Fibroblast of the aortic adventitia (primary cell): ENCODE results near the gene PRTFDC1. TPM values are rescaled to one million over a fixed set of nuclear protein-coding genes. Genes with fewer than 3 reads are reported as not detected.

Experiments used
- DNase-seq: peaks from one replicate; pipeline ENCODE4 v3.0.0-alpha.2; 2010; ENCODE audit warnings: low read depth
- H3K4me3 ChIP-seq: 2 replicates; pipeline ENCODE4 v1.5.1; 2011; ENCODE audit warnings: low read depth, mild to moderate bottlenecking, control low read depth, low read length, moderate library complexity
- total RNA-seq: library from RNA; depleted of rRNA; stranded (reverse); fragments of >200 nt; gene quantifications from 2 replicates; pipeline ENCODE4 v1.2.3, GENCODE V29; 2012; ENCODE audit warnings: low replicate concordance
- TF ChIP-seq, protein P1 (sequence below): IDR thresholded peaks from 2 replicates; pipeline ENCODE4 v1.5.1; 2011; ENCODE audit warnings: mild to moderate bottlenecking, low read length, control low read depth, inconsistent platforms; ENCODE audit not compliant: insufficient read depth

Gene PRTFDC1
- total RNA-seq, 1 donor, result 39.6 TPM

DNA sequence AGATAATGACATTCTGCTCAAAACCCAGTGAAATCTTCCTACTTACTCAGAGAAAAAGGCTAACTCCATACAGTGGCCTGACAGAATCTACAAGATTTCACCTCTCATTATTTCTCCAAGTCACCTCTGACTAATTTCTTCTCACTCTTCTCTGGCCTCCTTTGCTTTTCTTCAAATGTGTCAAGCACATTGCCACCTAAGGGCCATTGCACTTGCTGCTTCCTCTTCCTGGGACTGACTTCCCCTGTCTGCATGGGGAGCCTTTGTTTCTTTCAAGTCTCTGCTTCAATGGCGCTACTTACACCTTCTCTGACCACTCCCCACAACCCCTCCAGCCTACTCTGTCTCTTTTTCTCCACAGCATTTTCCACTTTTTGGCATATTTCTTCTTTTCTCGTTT lies 36.0 kb downstream of the PRTFDC1 start:
- no peak overlapping the region for H3K4me3 ChIP-seq
- DNase-seq, result no peak
- TF ChIP-seq, protein P1, sequence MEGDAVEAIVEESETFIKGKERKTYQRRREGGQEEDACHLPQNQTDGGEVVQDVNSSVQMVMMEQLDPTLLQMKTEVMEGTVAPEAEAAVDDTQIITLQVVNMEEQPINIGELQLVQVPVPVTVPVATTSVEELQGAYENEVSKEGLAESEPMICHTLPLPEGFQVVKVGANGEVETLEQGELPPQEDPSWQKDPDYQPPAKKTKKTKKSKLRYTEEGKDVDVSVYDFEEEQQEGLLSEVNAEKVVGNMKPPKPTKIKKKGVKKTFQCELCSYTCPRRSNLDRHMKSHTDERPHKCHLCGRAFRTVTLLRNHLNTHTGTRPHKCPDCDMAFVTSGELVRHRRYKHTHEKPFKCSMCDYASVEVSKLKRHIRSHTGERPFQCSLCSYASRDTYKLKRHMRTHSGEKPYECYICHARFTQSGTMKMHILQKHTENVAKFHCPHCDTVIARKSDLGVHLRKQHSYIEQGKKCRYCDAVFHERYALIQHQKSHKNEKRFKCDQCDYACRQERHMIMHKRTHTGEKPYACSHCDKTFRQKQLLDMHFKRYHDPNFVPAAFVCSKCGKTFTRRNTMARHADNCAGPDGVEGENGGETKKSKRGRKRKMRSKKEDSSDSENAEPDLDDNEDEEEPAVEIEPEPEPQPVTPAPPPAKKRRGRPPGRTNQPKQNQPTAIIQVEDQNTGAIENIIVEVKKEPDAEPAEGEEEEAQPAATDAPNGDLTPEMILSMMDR, result no peak

DNA sequence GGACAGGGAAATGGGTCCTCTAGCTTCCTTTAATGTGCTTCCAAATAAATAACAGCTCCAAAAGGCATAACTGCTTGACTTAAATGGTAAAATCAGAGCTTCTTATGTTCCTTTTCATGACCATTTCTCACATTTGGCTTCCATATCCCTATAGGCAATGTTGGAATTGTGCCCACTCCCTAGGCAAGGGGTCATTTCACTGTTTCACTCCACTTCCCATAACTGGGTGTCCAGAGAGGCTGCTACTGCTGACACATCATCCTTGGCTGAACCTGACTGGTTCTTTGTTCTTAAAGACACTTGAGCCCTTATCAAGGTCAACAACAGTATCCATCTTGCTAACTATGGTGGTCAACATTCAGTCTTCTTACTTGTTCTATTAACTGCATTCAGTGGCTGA lies 37.1 kb downstream of the PRTFDC1 start:
- no peak overlapping the region for H3K4me3 ChIP-seq
- DNase-seq, result no peak
- TF ChIP-seq, protein P1, result no peak

DNA sequence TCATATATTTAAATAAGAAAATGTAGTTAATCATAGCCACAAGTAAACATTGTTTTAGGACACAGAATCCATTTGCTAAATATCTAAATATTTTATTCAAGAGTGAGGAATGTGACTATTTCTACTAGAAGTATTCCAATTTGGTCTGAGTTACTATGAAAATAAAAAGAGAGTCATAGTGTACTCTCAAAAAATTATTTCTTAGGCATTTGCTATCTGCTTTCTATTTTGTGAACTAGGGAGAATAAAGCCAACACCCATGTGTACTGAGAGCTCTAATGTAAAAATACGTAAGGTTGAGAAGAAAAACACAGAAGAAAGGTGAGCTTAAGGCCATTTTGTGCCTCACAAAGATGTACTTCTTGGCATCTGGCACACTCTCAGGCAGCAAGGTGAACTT lies 38.3 kb downstream of the PRTFDC1 start:
- TF ChIP-seq, protein P1, result no peak
- H3K4me3 ChIP-seq, result no peak overlapping the region
- no peak for DNase-seq

DNA sequence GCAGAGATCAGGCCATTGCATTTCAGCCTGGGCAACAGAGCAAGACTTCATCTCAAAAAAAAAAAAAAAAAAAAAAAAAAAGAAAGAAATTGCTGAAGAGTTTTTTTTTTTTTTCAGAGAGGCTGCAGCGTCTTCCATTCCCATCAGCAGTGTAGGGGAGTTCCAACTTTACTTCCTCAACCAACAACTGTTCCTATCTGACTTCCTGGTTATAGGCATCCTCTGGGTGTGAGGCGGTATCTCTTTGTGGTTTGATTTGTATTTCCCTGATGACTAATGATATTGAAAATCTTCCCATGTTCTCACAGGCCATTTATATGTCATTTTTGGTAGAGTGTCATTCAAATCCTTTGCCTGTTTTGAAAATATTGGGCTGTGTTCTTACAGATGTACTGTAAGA lies 40.2 kb downstream of the PRTFDC1 start:
- DNase-seq, result peak; percentile 60
- TF ChIP-seq, protein P1, result no peak
- H3K4me3 ChIP-seq, result no peak overlapping the region

DNA sequence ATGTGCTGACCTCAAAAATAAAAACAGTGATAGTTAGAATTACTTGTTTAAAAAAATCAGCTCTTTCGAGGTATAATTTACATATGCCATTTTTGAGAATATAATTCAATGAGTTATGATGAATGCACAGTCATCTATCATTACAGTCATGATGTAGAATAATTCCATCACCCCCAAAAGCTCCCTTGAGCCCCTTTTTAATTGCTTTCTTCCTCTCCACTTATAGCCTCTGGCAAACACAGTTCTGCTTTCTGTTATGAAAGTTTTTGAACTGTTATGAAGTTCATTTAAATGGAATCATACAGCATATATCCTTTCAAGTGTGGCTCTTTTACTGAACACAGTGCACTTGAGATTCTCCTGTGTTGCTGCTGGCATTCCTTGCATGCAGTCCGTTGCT lies 41.4 kb downstream of the PRTFDC1 start:
- DNase-seq, result no peak
- TF ChIP-seq, protein P1, result no peak
- no peak overlapping the region for H3K4me3 ChIP-seq

DNA sequence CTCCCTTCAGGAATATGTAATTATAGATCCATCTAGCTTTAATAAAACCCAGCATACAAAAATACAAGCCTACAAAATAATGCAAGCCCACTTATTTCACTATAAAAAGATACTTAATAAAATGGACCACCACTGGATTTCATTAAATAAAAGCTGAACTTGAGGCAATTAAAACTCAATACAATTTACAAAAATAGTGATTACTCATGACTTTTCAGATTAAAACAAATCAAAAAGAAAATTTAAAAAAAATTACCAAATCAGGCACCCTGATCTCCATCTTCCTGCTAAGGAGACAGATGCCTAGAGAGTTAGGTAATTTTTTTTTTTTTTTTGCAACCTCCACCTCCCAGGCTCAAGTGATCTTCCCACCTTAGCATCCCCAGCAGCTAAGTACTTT lies 41.8 kb downstream of the PRTFDC1 start:
- no peak for DNase-seq
- H3K4me3 ChIP-seq, result no peak overlapping the region
- TF ChIP-seq, protein P1, result no peak

DNA sequence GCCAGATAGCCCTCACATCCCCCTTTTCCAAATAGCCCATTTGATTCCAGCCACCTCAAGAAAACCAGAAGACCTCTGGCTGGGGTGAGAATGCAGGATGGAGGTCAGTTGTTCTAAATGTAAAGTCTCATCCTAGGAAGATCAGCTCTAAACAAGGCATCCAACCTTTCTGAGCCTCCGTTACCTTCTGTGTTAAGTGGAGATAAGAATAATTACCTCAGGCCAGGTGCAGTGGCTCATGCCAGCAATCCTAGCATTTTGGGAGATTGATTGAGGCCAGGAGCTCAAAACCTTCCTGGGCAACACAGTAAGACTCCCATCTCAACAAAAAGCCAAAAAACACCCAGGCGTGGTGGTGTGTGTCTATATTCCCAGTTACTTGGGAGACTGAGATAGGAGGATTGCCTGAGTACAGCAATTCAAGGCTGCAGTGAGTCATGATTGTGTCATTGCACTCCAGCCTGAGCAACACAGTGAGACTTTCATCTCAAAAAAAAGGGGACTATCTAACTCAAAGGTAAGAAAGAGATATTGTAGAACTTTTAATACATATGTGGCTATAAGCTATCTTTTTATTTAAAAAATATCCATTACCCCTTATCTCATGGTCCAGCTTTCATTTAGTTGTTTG lies 43.5 kb downstream of the PRTFDC1 start:
- no peak overlapping the region for H3K4me3 ChIP-seq
- TF ChIP-seq, protein P1, result no peak
- DNase-seq, result peak; percentile 85
